GM19438 (cell line): Measurements from ENCODE around the gene SLC25A46.
"Not testable (repeated sequence)": the region's sequence is repeated elsewhere in the genome, so short reads cannot be mapped to it uniquely, and the experiment has no call there.

ENCODE experiments used
- ATAC-seq: cut with Tn5 transposase; IDR thresholded peaks from one replicate; pipeline ENCODE4 v1.9.1; 2021; ENCODE audit warnings: low read depth; ENCODE audit not compliant: unreplicated experiment

Gene SLC25A46

GRCh38 chr5:110738812-110739651, at the start of gene SLC25A46:
SLC25A46 (plus strand) TSS chr5:110739007; CDS start chr5:110739120, 113 bp downstream.
- peak; percentile 98 for ATAC-seq

GRCh38 chr5:110690587-110690986, 48.2 kb upstream of the SLC25A46 start:
- ATAC-seq = not testable (repeated sequence)

- ATAC-seq = not testable (repeated sequence)
These were observed 46.1 kb upstream of the SLC25A46 start for GRCh38 chr5:110692669-110693068.

DNA sequence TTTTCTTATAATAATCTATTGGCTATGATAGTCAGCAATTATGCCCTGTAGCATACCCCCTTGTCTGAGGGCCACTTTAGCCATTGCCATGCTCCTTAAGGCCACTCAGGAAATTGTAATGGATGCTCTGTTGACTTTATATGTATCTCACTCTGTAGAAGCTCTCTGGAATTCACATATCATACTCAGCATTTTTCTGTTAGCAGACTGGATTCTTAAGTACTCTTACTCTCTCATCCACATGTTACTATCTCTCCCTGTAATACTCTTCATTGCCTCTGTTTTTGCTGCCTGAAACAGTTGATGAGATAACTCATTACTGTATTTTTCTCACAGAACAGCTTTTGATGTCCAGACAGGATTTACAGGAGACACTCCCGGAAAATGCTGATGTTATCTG, 36.5 kb upstream of the SLC25A46 start:
- ATAC-seq = no peak

GRCh38 chr5:110702704-110703103, 36.1 kb upstream of the SLC25A46 start:
- no peak for ATAC-seq

DNA sequence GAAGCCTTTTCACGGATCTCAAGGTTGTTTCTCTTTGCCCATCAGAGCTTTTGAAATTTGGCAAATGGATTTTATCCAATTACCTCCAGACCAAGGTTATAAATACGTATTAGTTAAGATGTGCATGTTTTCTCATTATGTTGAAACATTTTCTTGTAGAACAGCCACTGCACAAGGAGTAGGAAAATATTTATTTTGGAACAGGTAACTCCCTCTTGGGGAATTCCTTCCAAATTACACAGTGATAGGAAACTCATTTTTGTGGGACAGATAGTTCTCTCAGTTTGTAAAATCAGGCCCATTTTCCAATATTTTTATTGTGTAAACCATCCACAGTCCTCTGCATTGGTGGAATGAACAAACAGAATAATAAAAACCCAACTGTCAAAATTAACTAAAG, 35.3 kb upstream of the SLC25A46 start:
- ATAC-seq = no peak

DNA sequence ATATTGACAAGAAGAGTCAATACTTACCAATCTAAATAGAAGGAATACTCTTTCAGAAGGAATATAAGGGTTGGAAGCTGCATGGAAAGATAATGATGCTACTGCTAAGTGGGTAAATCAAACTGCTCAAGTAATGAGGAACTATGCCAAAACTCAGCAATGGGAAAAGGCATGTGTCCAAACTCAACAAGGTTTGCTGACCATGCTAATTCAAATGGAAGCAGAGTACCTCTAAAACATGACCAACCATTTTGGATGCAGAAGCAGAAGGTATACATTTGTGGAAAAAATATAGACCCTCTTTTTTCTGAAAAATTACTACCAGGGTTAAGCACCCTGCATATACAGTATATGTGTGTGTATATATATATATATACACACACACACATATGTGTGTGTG, 33.5 kb upstream of the SLC25A46 start:
- ATAC-seq = no peak

GRCh38 chr5:110707260-110707844, 31.5 kb upstream of the SLC25A46 start:
- no peak for ATAC-seq

DNA sequence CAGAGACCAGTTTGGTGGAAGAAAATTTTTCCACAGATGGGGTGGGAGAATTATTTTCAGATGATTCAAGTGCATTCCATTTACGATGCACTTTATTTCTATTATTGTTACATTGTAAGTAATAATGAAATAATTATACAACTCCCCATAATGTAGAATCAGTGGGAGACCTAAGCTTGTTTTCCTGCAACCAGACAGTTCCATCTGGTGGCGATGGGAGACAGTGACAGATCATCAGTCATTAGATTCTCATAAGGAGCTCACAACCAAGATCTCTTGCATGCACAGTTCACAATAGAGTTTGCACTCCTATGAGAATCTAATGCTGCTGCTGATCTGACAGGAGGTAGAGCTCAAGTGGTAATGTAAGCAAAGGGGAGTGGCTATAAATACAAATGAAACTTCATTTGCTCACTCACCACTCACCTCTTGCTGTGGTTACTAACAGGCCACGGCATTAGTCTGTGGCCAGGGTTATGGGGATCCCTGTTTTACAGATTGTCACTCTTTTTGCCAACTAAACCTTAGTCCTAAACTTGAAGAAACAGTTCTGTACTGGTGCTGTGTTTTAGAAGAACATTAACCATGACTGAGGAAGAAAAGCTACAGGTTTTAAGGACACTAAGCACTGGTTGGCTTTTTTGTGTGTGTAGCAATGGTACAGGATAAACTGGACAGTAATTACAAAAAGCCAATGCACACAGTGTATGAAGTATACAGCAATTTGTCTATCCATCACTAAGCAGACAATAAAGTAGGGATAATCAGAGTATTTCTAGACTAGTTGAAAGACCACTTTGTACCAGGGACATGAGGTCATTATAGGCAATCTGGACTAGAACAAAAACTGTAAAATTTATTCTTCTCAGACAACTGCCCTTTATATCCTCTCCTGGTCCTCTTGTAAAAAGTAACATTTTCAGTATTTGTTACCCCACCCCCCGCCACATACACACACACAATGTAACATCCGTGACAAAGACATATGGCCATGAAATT, 22.3 kb upstream of the SLC25A46 start:
- ATAC-seq = peak; percentile 74

DNA sequence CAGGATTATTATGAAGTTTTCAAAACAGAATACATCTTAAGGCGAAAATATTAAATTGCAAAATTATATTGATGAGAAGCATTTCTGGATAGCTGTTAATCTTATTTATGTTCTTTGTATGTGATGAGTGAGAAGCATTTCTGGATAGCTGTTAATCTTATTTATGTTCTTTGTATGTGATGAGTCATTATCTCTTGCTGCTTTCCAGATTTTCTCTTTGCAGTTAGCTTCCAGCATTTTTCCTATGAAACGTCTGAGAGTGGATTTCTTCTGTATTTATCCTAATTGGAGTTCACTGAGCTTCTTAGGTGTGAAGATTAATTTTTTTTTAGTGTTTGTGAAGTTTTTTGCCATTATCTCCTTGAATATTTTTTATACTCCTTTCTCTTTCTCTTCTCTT, 20.5 kb upstream of the SLC25A46 start:
- ATAC-seq = no peak

GRCh38 chr5:110726249-110727024, 12.4 kb upstream of the SLC25A46 start, which contains the start of gene TMEM232:
TMEM232 (minus strand) TSS chr5:110726671; CDS start chr5:110667352, 59,319 bp downstream.
- peak; percentile 100 for ATAC-seq

DNA sequence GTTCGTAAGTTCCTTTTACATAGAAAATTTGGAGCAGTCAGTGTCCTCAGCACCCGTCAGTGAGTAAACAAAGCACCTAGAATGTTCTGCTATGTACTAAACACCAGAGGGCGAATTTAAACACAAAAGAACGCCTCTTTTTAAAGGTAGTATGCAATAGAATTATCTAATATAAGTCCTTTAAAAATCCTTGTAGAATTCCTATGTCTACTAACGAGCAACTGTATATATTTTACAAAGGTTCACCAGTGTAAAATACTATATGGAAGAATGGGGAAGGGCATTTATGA, 11.8 kb upstream of the SLC25A46 start:
- peak; percentile 47 for ATAC-seq

DNA sequence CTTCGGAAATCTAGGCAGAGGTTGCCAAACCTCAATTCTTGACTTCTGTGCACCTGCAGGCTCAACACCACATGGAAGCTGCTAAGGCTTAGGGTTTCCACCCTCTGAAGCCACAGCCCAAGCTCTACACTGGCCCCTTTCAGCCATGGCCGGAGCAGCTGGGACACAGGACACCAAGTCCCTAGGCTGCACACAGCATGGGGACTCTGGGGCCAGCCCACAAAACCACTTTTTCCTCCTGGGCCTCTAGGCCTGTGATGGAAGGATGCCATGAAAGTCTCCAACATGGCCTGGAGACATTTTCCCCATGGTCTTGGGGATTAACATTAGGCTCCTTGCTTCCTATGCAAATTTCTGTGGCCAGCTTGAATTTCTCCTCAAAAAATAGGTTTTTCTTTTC, 7.3 kb upstream of the SLC25A46 start:
- not testable (repeated sequence) for ATAC-seq

DNA sequence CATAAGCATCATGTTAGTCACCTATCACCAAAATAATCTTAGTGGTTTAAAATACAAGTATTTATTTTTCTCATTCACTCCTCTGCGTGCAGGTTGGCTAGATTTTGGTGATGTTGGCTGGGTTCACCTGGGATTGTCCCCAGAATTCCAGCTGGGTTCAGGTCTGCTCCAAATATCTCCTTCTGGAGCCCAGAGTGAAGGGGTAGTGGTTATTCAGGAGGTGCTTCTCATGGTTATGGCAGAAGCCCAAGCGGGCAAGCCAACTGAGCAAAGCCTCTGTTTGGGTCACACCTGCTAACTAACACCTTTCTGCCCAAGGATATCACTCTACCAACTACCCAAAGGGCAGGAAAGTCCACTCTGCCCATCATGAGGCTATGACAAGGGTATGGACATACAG, 4.7 kb upstream of the SLC25A46 start:
- ATAC-seq = no peak

GRCh38 chr5:110735556-110735955, 3.3 kb upstream of the SLC25A46 start:
- no peak for ATAC-seq

GRCh38 chr5:110736753-110737152, 2.1 kb upstream of the SLC25A46 start:
- ATAC-seq = no peak

DNA sequence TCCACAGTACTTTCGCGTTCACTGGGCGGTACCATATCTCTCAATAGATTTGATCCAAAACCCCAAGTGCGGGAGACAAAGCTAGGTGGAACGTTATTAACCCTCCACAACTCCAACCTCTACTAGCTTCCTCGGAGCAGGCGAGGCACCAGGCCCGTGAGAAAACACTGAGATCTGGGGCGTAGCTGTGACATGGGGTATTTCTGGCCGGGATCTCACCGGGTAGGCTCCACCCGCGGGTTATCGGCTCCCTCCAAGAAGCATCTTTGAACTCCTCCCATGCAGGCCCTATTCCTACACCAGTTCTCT, 350 bp upstream of the SLC25A46 start:
- ATAC-seq = peak; percentile 51

DNA sequence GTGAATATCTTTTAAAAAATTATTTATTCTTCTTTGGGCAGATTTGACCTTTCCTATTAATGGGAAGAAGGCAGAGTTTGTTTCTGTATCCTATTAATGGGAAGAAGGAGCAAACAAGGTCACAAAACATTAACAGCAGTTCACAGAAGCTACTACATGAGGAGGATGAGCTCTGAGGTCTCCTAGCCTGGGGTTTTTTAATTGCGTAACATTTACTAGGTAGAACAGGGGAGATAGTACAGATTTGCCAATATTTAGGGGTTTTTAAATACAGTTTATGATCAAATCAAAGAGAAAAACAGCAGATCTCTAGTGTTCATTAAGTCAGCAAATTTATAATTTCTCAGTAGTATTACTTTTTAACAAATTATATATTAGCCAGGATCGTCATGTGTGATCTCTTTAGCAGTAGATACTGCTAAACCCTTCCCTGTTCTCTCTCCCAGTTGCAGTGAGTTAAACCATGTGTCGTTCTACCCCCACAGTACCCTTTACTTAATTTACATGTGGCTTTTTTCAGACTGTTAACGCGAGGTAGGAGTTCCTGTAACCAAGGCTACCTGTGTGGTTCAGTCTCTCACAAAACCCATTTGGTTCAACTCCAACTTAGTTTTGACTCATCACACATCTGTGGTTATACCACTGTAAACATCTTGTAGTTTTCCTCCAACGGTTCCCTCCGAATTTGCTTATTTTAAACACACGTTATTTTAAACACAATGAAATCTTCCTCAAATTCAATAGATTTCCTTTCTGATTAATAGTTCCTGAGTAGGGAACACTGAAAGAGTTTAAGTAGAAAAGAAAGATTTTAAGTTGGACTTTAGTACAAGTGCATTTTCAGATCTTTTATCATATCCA, 13.3 kb downstream of the SLC25A46 start:
- peak; percentile 98 for ATAC-seq

- ATAC-seq = peak; percentile 13
These were observed 14.1 kb downstream of the SLC25A46 start for GRCh38 chr5:110752953-110753352.
